ENCODE results near the gene MLN. TPM values are rescaled to one million over a fixed set of nuclear protein-coding genes. Genes with fewer than 3 reads are reported as not detected.

The MLN gene
- total RNA-seq, 1 donor: not detected

DNA sequence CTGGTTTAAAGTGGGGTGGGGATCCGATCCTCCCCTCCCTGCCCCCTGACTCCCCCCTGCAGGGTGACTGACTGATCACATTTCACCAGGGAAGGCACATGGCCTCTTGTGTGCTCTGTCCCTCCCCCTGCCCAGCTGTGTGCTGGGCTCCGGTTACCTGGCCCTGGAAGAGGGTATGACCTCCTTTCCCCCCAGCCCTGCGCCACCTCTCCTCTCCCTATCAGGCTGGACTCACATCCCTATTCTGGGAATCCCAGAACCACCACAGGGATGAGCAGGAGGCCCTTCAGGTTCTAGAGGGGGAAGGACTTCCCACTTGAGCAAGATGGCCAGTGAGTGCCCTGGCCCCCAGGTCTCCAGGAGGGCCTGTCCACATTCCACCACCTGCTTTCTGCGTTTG, 55.0 kb downstream of the MLN start:
- no peak overlapping the region for H3K4me3 ChIP-seq (ENCODE audit: low read depth, low read length)
- no peak for DNase-seq (ENCODE audit: low read depth)
- TF ChIP-seq CTCF (IDR thresholded peaks at IDR 0.05; ENCODE audit: insufficient read depth, low read length): no peak

GRCh38 chr6:33747823-33748222, 56.0 kb downstream of the MLN start:
- H3K4me3 ChIP-seq (ENCODE audit: low read depth, low read length): no peak overlapping the region
- no peak for DNase-seq (ENCODE audit: low read depth)
- no peak for TF ChIP-seq CTCF (IDR thresholded peaks at IDR 0.05; ENCODE audit: insufficient read depth, low read length)

- no peak for TF ChIP-seq CTCF (IDR thresholded peaks at IDR 0.05; ENCODE audit: insufficient read depth, low read length)
- no peak within 1 kb of the TSS for H3K4me3 ChIP-seq (ENCODE audit: low read depth, low read length)
- no peak for DNase-seq (ENCODE audit: low read depth)
Observed at GRCh38 chr6:33746651-33747100, 57.1 kb downstream of the MLN start, which contains the start of gene IP6K3. IP6K3 (minus strand) TSS chr6:33746905; CDS start chr6:33735476, 11,429 bp downstream.

GRCh38 chr6:33746036-33746600, 57.7 kb downstream of the MLN start:
- no peak overlapping the region for H3K4me3 ChIP-seq (ENCODE audit: low read depth, low read length)
- no peak for DNase-seq (ENCODE audit: low read depth)
- no peak for TF ChIP-seq CTCF (IDR thresholded peaks at IDR 0.05; ENCODE audit: insufficient read depth, low read length)

DNA sequence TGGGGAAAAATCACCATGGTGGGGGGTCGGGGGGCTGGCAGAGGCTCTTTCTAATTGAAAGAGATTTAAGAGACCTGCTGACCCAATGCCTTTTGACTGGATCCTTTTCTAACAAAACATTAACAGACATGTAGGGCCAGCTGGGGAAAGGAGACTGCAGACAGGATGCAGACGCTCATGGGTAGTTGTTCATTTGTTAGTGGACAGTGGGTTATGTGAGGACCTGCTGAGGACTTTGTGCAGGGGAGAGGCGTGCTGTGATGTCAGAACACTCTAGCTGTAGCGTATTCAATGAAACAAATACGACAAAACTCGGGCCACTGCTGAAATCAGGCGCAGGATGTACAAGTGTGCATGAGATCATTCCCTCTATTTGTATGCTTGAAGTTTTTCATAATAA, 58.3 kb downstream of the MLN start:
- H3K4me3 ChIP-seq (ENCODE audit: low read depth, low read length): no peak overlapping the region
- no peak for DNase-seq (ENCODE audit: low read depth)
- TF ChIP-seq CTCF (IDR thresholded peaks at IDR 0.05; ENCODE audit: insufficient read depth, low read length): no peak

DNA sequence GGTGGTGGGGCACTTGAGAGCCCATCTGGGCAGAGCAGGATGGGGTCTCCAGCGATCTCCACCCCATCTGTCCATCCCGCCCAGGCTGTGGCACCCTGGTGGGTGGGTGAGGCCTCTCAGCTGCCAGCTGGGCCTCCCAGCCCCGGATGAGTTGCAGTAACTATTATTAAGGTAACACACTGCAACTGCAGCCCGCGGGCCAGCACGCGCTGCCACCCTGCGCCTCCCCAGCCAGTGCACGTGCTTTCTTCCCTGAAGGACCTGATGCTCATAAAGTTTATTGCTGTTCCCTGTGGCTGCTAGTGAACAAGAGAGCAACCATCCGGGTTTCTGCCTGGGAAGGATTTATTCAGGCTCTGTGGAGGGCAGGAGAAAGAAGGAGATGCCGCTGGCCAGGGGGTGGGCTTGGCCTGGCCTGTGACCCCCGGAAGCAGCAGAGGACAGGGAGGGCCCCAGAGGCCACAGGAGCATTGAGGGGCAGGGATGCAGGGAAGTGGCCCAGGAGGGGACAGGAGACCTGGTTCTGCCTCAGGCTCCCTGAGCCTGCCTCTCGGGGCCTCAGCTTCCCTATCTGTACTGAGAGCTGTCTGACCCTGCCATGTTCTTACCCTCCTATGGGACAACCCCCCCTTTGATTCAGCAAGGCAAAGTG, 58.8 kb downstream of the MLN start:
- DNase-seq (ENCODE audit: low read depth): no peak
- no peak overlapping the region for H3K4me3 ChIP-seq (ENCODE audit: low read depth, low read length)
- no peak for TF ChIP-seq CTCF (IDR thresholded peaks at IDR 0.05; ENCODE audit: insufficient read depth, low read length)

Other genes starting within 250 kb of the MLN start
- 5.2 and 9.9 TPM in 2 replicates for gene BAK1, start 223.7 kb downstream of the MLN start, total RNA-seq (ENCODE audit: low replicate concordance)
- gene ITPR3, start 182.7 kb downstream of the MLN start, total RNA-seq (ENCODE audit: low replicate concordance): 13.4 and 91.2 TPM in 2 replicates
- gene UQCC2, start 92.3 kb downstream of the MLN start, total RNA-seq (ENCODE audit: low replicate concordance): 7.0 and 20.2 TPM in 2 replicates
- gene IP6K3, start 57.1 kb downstream of the MLN start, total RNA-seq (ENCODE audit: low replicate concordance): not detected in 2 replicates
- 31.2 and 75.3 TPM in 2 replicates for gene LEMD2, start 14.9 kb downstream of the MLN start, total RNA-seq (ENCODE audit: low replicate concordance)